ENCODE measurements around the gene PTH1R.

DNA sequence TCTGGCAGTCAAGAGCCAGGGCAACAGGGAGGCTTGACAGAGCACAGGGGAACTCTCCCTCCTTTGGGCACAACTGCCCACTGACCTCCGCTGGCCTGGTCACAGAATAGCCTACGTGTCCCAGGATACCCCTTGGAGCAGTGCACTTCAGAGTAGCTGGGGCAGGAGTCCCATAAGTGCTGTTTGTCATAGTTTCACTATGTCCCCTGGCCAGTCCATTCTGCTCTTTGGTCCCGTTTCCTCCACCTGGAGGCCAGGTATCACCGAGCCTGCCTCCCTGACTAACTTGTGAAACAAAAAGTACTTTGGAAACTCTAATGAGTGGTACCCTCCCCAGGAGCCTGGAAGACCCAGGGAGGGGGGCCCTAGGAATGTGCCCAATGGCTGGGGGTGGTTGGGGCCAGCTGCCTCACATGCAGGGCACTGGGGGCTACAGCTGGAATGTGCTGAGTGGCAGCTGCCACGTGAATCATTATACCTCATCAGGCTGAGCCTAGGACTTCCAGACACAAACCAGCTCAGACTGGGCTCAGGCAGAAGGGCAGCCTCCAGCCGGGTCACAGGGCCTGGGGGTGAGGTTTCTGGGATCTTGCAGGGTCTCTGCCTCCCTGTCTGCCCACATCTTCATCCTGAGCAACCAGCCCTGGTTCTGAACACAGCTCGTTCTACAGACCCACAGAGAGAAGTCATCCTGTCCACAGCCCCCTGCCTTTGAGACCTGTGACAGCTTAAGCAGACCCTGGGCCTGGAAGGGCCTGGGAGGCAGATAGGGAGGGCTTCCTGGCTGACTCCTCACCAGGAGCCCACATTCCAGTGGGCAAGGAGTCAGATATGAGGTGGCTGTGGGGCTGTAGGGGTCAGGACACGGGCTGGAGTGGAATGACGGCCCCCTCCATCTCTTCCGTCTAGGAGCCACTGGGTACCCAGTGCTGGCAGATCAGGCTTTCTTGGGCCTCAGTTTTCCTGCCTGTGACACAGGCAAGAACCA lies 914 bp upstream of the PTH1R start:
- TF ChIP-seq POLR2AphosphoS5 (IDR thresholded peaks at IDR 0.05; ENCODE audit: low read depth, low read length): no peak
- no peak for TF ChIP-seq POLR2A (IDR thresholded peaks at IDR 0.05; ENCODE audit: low read depth, low read length)
- TF ChIP-seq PAX5 (IDR thresholded peaks at IDR 0.05; ENCODE audit: insufficient read depth, low read length, severe bottlenecking): no peak
- no peak for TF ChIP-seq TAF1 (IDR thresholded peaks at IDR 0.05; ENCODE audit: low read depth, low read length)
- no peak for TF ChIP-seq POU2F2 (IDR thresholded peaks at IDR 0.05; ENCODE audit: low read depth, low read length)
